GM06990 (cell line): Measurements from ENCODE around the gene PROX1.

Experiments
- DNase-seq: peaks from one replicate; pipeline ENCODE4 v3.0.0-alpha.2; 2011; ENCODE audit not compliant: insufficient read length; ENCODE audit errors: extremely low read depth
- H3K27me3 ChIP-seq: replicated peaks from 2 replicates; pipeline ENCODE4 v1.6.0; 2011; ENCODE audit warnings: low read length; ENCODE audit not compliant: control insufficient read depth, insufficient read depth
- H3K36me3 ChIP-seq: 2 replicates; pipeline ENCODE4 v1.5.1; 2011; ENCODE audit warnings: low read length; ENCODE audit not compliant: control insufficient read depth, insufficient read depth
- H3K4me3 ChIP-seq: replicated peaks from 2 replicates; pipeline ENCODE4 v1.5.1; 2011; ENCODE audit warnings: low read depth, mild to moderate bottlenecking, control low read depth, low read length
- CTCF ChIP-seq: IDR thresholded peaks from 2 replicates; pipeline ENCODE4 v1.5.1; 2011; ENCODE audit warnings: low read length, control low read depth, mild to moderate bottlenecking, inconsistent platforms; ENCODE audit not compliant: insufficient read depth, poor library complexity, severe bottlenecking

PROX1 gene

GRCh38 chr1:213985209-213986019, 2.4 kb upstream of the PROX1 start:
- DNase-seq = no peak
- Histone ChIP-seq H3K4me3 (no peak overlapping the region), H3K36me3 (no peaks in the 10 kb centered on the region), H3K27me3 (peaks cover 6% of the 10 kb centered on the region)
- TF ChIP-seq CTCF = no peak

GRCh38 chr1:213986020-213986924, 1.5 kb upstream of the PROX1 start:
- TF ChIP-seq CTCF = no peak
- DNase-seq = no peak
- Histone ChIP-seq H3K4me3 (no peak overlapping the region), H3K27me3 (peaks cover 4% of the 10 kb centered on the region), H3K36me3 (no peaks in the 10 kb centered on the region)

GRCh38 chr1:213986925-213987250, 885 bp upstream of the PROX1 start:
- no peaks in the 10 kb centered on the region for H3K36me3 ChIP-seq
- no peak for DNase-seq
- peaks cover 4% of the 10 kb centered on the region for H3K27me3 ChIP-seq
- TF ChIP-seq CTCF = no peak
- no peak overlapping the region for H3K4me3 ChIP-seq

- no peak for TF ChIP-seq CTCF
- H3K27me3 ChIP-seq = peaks cover 4% of the 10 kb centered on the region
- peak overlapping the region; percentile 56 for H3K4me3 ChIP-seq
- no peaks in the 10 kb centered on the region for H3K36me3 ChIP-seq
- DNase-seq = no peak
Measured at GRCh38 chr1:213987422-213987926, 299 bp upstream of the PROX1 start.

GRCh38 chr1:213988507-213989001, 781 bp downstream of the PROX1 start:
- no peak for DNase-seq
- Histone ChIP-seq H3K4me3 (peak overlapping the region; percentile 56), H3K27me3 (peaks cover 4% of the 10 kb centered on the region), H3K36me3 (no peaks in the 10 kb centered on the region)
- no peak for TF ChIP-seq CTCF
